Fibroblast of lung (primary cell): ENCODE data around the gene LGALS3BP.

Experiments
- CTCF ChIP-seq, 2 donors: IDR thresholded peaks in 1 of 2; conservative IDR thresholded peaks in 1 of 2; 1 replicate in 1 of 2; 2 replicates in 1 of 2; pipeline ENCODE4 v1.5.1; 2011 to 2012; ENCODE audit warnings: low read length in 2 of 2, control low read depth in 1 of 2, inconsistent platforms in 1 of 2, low read depth in 1 of 2, mild to moderate bottlenecking in 1 of 2
- EZH2 ChIP-seq: IDR thresholded peaks from 2 replicates; pipeline ENCODE4 v1.5.1; 2012; ENCODE audit warnings: low read length, control low read depth, mild to moderate bottlenecking; ENCODE audit errors: missing control alignments

GRCh38 chr17:78972507-78973105 lies 7.1 kb downstream of the LGALS3BP start:
- TF ChIP-seq CTCF (conservative IDR thresholded peaks at IDR 0.05 in 1 of 2, IDR thresholded peaks at IDR 0.05 in 1 of 2; ENCODE audit: low read depth in 1 of 2, low read length in 2 of 2) (no peak), EZH2 (no peak)
